GM12878 (cell line): ENCODE measurements around the gene OSBPL3. TPM values are rescaled to one million over a fixed set of nuclear protein-coding genes. Genes with fewer than 3 reads are reported as not detected.
A peak's percentile ranks its signal among the peaks of the same experiment; 100 is the strongest.

Experiments used
- BCL11A ChIP-seq: IDR thresholded peaks from 2 replicates; pipeline ENCODE4 v1.6.1; 2011; ENCODE audit warnings: low read depth, low read length
- BRCA1 ChIP-seq: IDR thresholded peaks from 2 replicates; pipeline ENCODE4 v1.6.1; 2011; ENCODE audit warnings: low read depth, low read length, improper control_type of control experiment
- CHD2 ChIP-seq: IDR thresholded peaks from 2 replicates; pipeline ENCODE4 v1.6.1; 2011; ENCODE audit warnings: low read depth, low read length, improper control_type of control experiment, borderline replicate concordance
- E2F8 ChIP-seq: fragments of 450-650 bp; IDR thresholded peaks from 2 replicates; pipeline ENCODE4 v1.6.1; 2018; ENCODE audit warnings: mild to moderate bottlenecking, low read depth, moderate library complexity; ENCODE audit not compliant: partially characterized antibody
- IRF5 ChIP-seq: fragments of 450-650 bp; IDR thresholded peaks from 2 replicates; pipeline ENCODE4 v1.6.1; 2017; ENCODE audit warnings: borderline replicate concordance
- MAX ChIP-seq: IDR thresholded peaks from 2 replicates; pipeline ENCODE4 v1.6.1; 2012; ENCODE audit warnings: low read depth, low read length, improper control_type of control experiment
- NFXL1 ChIP-seq: fragments of 450-650 bp; IDR thresholded peaks from 2 replicates; pipeline ENCODE4 v1.6.1; 2017; ENCODE audit warnings: antibody characterized with exemption, mild to moderate bottlenecking, borderline replicate concordance
- PML ChIP-seq: IDR thresholded peaks from 2 replicates; pipeline ENCODE4 v1.6.1; 2012; ENCODE audit warnings: low read length, inconsistent platforms
- PRDM15 ChIP-seq: fragments of 450-650 bp; formaldehyde crosslinking; IDR thresholded peaks from 2 replicates; pipeline ENCODE4 v1.4.0; 2020; ENCODE audit warnings: mild to moderate bottlenecking, moderate library complexity
- TARDBP ChIP-seq: IDR thresholded peaks from 2 replicates; pipeline ENCODE4 v1.6.1; 2016; ENCODE audit warnings: borderline replicate concordance
- TCF7 ChIP-seq: IDR thresholded peaks from 2 replicates; pipeline ENCODE4 v1.6.1; 2014; ENCODE audit warnings: antibody characterized with exemption, borderline replicate concordance
- ZBED1 ChIP-seq: IDR thresholded peaks from 2 replicates; pipeline ENCODE4 v1.6.1; 2016; ENCODE audit warnings: borderline replicate concordance
- ZBTB11 ChIP-seq: fragments of 450-650 bp; formaldehyde crosslinking; IDR thresholded peaks from 2 replicates; pipeline ENCODE4 v1.5.0; 2022; ENCODE audit warnings: mild to moderate bottlenecking, missing genetic modification characterization
- ZNF384 ChIP-seq: IDR thresholded peaks from 2 replicates; pipeline ENCODE4 v1.6.1; 2012; ENCODE audit warnings: low read depth, mild to moderate bottlenecking, low read length, improper control_type of control experiment, borderline replicate concordance
- ZNF622 ChIP-seq: fragments of 450-650 bp; IDR thresholded peaks from 2 replicates; pipeline ENCODE4 v1.6.1; 2017; ENCODE audit warnings: mild to moderate bottlenecking, inconsistent platforms
- polyA plus RNA-seq, 11 experiments: library from polyadenylated mRNA; depleted of rRNA in 4 of 11; unstranded in 6 of 11; stranded (reverse) in 5 of 11; fragments of >200 nt; fragmentation: Nextera tagmentation in 4 of 11; fragmentation: Illumina TruSeq in 1 of 11; extraction: Ambion mirVana in 4 of 11; extraction: Trizol in 1 of 11; gene quantifications; 1 replicate in 1 of 11; 2 replicates in 10 of 11; pipeline versions ENCODE4 v1.2.1 to v1.2.3, GENCODE V29; 2011 to 2016; ENCODE audit warnings: inconsistent platforms in 2 of 11, missing spikeins in 2 of 11, low read depth in 1 of 11
- total RNA-seq, 4 experiments: library from RNA; depleted of rRNA in 3 of 4; stranded (reverse); fragments of >200 nt in 3 of 4; fragmentation: Illumina TruSeq in 1 of 4; extraction: Trizol in 1 of 4; gene quantifications; 2 replicates each; pipeline versions ENCODE4 v1.2.1 to v1.2.3, GENCODE V29; 2013 to 2021
- TF ChIP-seq, protein P1 (sequence below): fragments of 450-650 bp; IDR thresholded peaks from 2 replicates; pipeline ENCODE4 v1.6.1; 2016; ENCODE audit warnings: mild to moderate bottlenecking

OSBPL3 gene
- total and polyA plus RNA-seq, 10 of the 15 experiments (the other 5 are each of a cell fraction or from before 2014, with no cell fraction given) = 6.1 to 46.6 (median 27.0) TPM

DNA sequence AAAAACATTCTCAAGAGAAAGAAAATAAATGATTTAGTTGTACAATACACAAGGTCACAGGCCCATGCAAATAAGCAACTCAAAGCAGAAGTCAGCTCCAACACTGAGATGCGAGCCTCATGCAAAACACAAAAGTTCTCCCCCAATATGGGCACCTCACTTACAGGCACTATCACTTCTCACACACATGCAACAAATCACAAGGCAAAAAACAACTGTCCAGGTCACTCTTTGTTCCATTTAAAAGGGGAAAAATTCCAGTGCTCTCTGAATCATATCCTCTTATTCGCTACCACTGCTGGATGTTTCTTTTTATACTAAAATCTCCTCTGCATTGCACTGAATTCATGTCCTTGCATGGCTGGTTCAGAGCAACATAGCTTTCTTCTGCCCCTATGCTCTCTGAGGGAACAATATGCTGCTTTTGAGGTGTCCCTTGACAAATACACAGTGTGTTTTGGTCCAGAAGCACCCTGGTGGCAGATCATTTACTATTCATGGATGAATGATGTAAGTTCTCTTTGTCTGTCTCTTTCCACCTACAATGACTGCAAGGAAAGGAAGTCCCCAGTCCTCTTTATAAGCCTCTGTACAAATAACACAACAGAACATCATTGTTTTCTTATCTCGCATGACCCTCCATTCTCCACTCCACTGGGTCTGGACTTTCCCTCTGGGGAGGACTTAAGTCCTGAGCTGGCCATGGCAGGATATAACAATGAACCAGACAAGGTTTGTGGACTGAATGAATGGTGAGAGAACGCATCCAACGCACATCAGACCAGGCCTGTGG lies 137.3 kb downstream of the OSBPL3 start (continued):
- TF ChIP-seq NFXL1 = no peak
- TF ChIP-seq TCF7 = no peak
- no peak for TF ChIP-seq IRF5
- no peak; the same call in 1 of the 2 replicates for TF ChIP-seq ZBED1
- no peak for TF ChIP-seq TARDBP
- TF ChIP-seq BRCA1 = no peak
- peak; percentile 39; the same call in 1 of the 2 replicates for TF ChIP-seq PML
- no peak for TF ChIP-seq MAX
- no peak for TF ChIP-seq ZBTB11 (CRISPR knock-in tag)
- TF ChIP-seq PRDM15 (CRISPR knock-in tag) = no peak
- TF ChIP-seq ZNF622 = no peak
- peak; percentile 12; the same call in 1 of the 2 replicates for TF ChIP-seq BCL11A
- TF ChIP-seq E2F8 = no peak
- no peak for TF ChIP-seq CHD2
- TF ChIP-seq, protein P1, sequence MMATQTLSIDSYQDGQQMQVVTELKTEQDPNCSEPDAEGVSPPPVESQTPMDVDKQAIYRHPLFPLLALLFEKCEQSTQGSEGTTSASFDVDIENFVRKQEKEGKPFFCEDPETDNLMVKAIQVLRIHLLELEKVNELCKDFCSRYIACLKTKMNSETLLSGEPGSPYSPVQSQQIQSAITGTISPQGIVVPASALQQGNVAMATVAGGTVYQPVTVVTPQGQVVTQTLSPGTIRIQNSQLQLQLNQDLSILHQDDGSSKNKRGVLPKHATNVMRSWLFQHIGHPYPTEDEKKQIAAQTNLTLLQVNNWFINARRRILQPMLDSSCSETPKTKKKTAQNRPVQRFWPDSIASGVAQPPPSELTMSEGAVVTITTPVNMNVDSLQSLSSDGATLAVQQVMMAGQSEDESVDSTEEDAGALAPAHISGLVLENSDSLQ = no peak
- TF ChIP-seq ZNF384 = no peak
